AG10803 (cell line): ENCODE results near the gene SHISA9.

Source experiments
- DNase-seq: peaks from one replicate; pipeline ENCODE4 v3.0.0; 2010; ENCODE audit warnings: low read depth
- H3K4me3 ChIP-seq: 2 replicates; pipeline ENCODE4 v1.5.1; 2011; ENCODE audit warnings: mild to moderate bottlenecking, low read length, control low read depth
- CTCF ChIP-seq: conservative IDR thresholded peaks from 2 replicates; pipeline ENCODE4 v1.5.1; 2011; ENCODE audit warnings: mild to moderate bottlenecking, low read length, control low read depth, inconsistent platforms

Gene SHISA9

GRCh38 chr16:13105427-13105826 is 204.0 kb downstream of the SHISA9 start:
- no peak for DNase-seq
- H3K4me3 ChIP-seq, result no peak overlapping the region
- TF ChIP-seq CTCF, result no peak

GRCh38 chr16:13106464-13106863 is 205.1 kb downstream of the SHISA9 start:
- TF ChIP-seq CTCF, result no peak
- DNase-seq, result no peak
- H3K4me3 ChIP-seq, result no peak overlapping the region

- H3K4me3 ChIP-seq, result no peak overlapping the region
- no peak for DNase-seq
- TF ChIP-seq CTCF, result no peak
Measured at GRCh38 chr16:13108126-13108525, 206.7 kb downstream of the SHISA9 start.

- DNase-seq, result no peak
- no peak overlapping the region for H3K4me3 ChIP-seq
- TF ChIP-seq CTCF, result no peak
Measured at GRCh38 chr16:13109171-13109570, 207.8 kb downstream of the SHISA9 start.

GRCh38 chr16:13110124-13110796 is 208.9 kb downstream of the SHISA9 start:
- DNase-seq, result peak; percentile 86
- no peak overlapping the region for H3K4me3 ChIP-seq
- TF ChIP-seq CTCF, result no peak

GRCh38 chr16:13111747-13112146 is 210.3 kb downstream of the SHISA9 start:
- no peak overlapping the region for H3K4me3 ChIP-seq
- no peak for TF ChIP-seq CTCF
- DNase-seq, result no peak

GRCh38 chr16:13113741-13114140 is 212.3 kb downstream of the SHISA9 start:
- H3K4me3 ChIP-seq, result no peak overlapping the region
- no peak for TF ChIP-seq CTCF
- DNase-seq, result no peak
